H9 (cell line): ENCODE measurements around the gene ERMAP. TPM values are rescaled to one million over a fixed set of nuclear protein-coding genes. Genes with fewer than 3 reads are reported as not detected.

Experiments
- DNase-seq: peaks from one replicate; pipeline ENCODE4 v3.0.0-alpha.2; 2017
- H2AFZ ChIP-seq: one replicate; pipeline ENCODE4 v1.6.1; 2013; ENCODE audit warnings: mild to moderate bottlenecking, low read length, control low read depth, moderate library complexity
- H2AK5ac ChIP-seq: 2 replicates; pipeline ENCODE4 v1.6.1; 2013; ENCODE audit warnings: low read length, control low read depth, mixed read lengths; ENCODE audit not compliant: insufficient read length
- H2BK120ac ChIP-seq: one replicate; pipeline ENCODE4 v1.6.1; 2013; ENCODE audit warnings: low read depth, mild to moderate bottlenecking, low read length, control low read depth, inconsistent platforms; ENCODE audit not compliant: poor library complexity, severe bottlenecking
- H2BK12ac ChIP-seq: 2 replicates; pipeline ENCODE4 v1.6.1; 2013; ENCODE audit warnings: low read length, control low read depth, mixed read lengths, low read depth; ENCODE audit not compliant: insufficient read length
- H2BK15ac ChIP-seq: 2 replicates; pipeline ENCODE4 v1.6.1; 2013; ENCODE audit warnings: low read depth, low read length, control low read depth
- H2BK20ac ChIP-seq: one replicate; pipeline ENCODE4 v1.6.1; 2013; ENCODE audit warnings: low read depth, mild to moderate bottlenecking, low read length, control low read depth, inconsistent platforms; ENCODE audit not compliant: poor library complexity, severe bottlenecking
- H2BK5ac ChIP-seq: 2 replicates; pipeline ENCODE4 v1.6.1; 2013; ENCODE audit warnings: low read length, control low read depth, mixed read lengths; ENCODE audit not compliant: insufficient read length
- H3K14ac ChIP-seq: 2 replicates; pipeline ENCODE4 v1.6.1; 2013; ENCODE audit warnings: low read length, control low read depth; ENCODE audit not compliant: insufficient read depth
- H3K18ac ChIP-seq: 2 replicates; pipeline ENCODE4 v1.6.1; 2013; ENCODE audit warnings: low read depth, mild to moderate bottlenecking, mixed read lengths, low read length, control low read depth; ENCODE audit not compliant: insufficient read length
- H3K23ac ChIP-seq: 2 replicates; pipeline ENCODE4 v1.6.1; 2013; ENCODE audit warnings: low read length, control low read depth, mixed read lengths, low read depth; ENCODE audit not compliant: insufficient read length
- H3K23me2 ChIP-seq: 2 replicates; pipeline ENCODE4 v1.6.1; 2013; ENCODE audit warnings: low read depth, mild to moderate bottlenecking, mixed read lengths, low read length, control low read depth; ENCODE audit not compliant: insufficient read length, poor library complexity, severe bottlenecking
- H3K27ac ChIP-seq: 2 replicates; pipeline ENCODE4 v1.5.1; 2013; ENCODE audit warnings: low read length, control low read depth, mixed read lengths, low read depth; ENCODE audit not compliant: insufficient read length
- H3K27me3 ChIP-seq: 2 replicates; pipeline ENCODE4 v1.6.1; 2013; ENCODE audit warnings: low read length, control low read depth, inconsistent platforms; ENCODE audit not compliant: insufficient read depth
- H3K4ac ChIP-seq: 2 replicates; pipeline ENCODE4 v1.6.1; 2013; ENCODE audit warnings: low read depth, mild to moderate bottlenecking, control low read depth, inconsistent platforms, low read length, moderate library complexity
- H3K4me1 ChIP-seq: 2 replicates; pipeline ENCODE4 v1.6.1; 2013; ENCODE audit warnings: low read length, control low read depth, inconsistent platforms; ENCODE audit not compliant: insufficient read depth
- H3K4me2 ChIP-seq: 2 replicates; pipeline ENCODE4 v1.6.1; 2013; ENCODE audit warnings: low read length, control low read depth, mixed read lengths; ENCODE audit not compliant: insufficient read length, insufficient read depth
- H3K56ac ChIP-seq: 2 replicates; pipeline ENCODE4 v1.6.1; 2013; ENCODE audit warnings: low read depth, mild to moderate bottlenecking, mixed read lengths, low read length, control low read depth; ENCODE audit not compliant: insufficient read length
- H3K79me1 ChIP-seq: 2 replicates; pipeline ENCODE4 v1.6.1; 2013; ENCODE audit warnings: low read depth, mild to moderate bottlenecking, moderate library complexity, low read length, control low read depth, inconsistent platforms; ENCODE audit not compliant: insufficient read depth, poor library complexity, severe bottlenecking
- H3K79me2 ChIP-seq: 2 replicates; pipeline ENCODE4 v1.6.1; 2013; ENCODE audit warnings: low read length, control low read depth, inconsistent platforms; ENCODE audit not compliant: insufficient read depth
- H3K9ac ChIP-seq: 2 replicates; pipeline ENCODE4 v1.6.1; 2013; ENCODE audit warnings: low read length, control low read depth, mixed read lengths; ENCODE audit not compliant: insufficient read length; ENCODE audit errors: extremely low read depth
- H3K9me3 ChIP-seq: one replicate; pipeline ENCODE4 v1.6.1; 2013; ENCODE audit warnings: low read depth, low read length, inconsistent platforms; ENCODE audit not compliant: control insufficient read depth
- H3T11ph ChIP-seq: one replicate; pipeline ENCODE4 v1.6.1; 2013; ENCODE audit warnings: mild to moderate bottlenecking, low read length, control low read depth, inconsistent platforms
- H4K20me1 ChIP-seq: one replicate; pipeline ENCODE4 v1.6.1; 2013; ENCODE audit not compliant: control insufficient read depth, insufficient read length, insufficient read depth
- H4K5ac ChIP-seq: 2 replicates; pipeline ENCODE4 v1.6.1; 2013; ENCODE audit warnings: low read depth, mild to moderate bottlenecking, mixed read lengths, low read length, control low read depth; ENCODE audit not compliant: insufficient read length
- H4K8ac ChIP-seq: replicated peaks from 2 replicates; pipeline ENCODE4 v1.6.1; 2013; ENCODE audit warnings: low read length, control low read depth, mixed read lengths, low read depth; ENCODE audit not compliant: insufficient read length
- H4K91ac ChIP-seq: 2 replicates; pipeline ENCODE4 v1.6.1; 2013; ENCODE audit warnings: low read depth, mild to moderate bottlenecking, moderate library complexity, mixed read lengths, low read length, control low read depth; ENCODE audit not compliant: insufficient read length
- H3K27ac Mint-ChIP-seq, 3 experiments: 2 replicates in 2 of 3; 3 replicates in 1 of 3; pipeline ENCODE4 v1.8.0; 2020 to 2021; ENCODE audit warnings: mixed read lengths in 3 of 3, mild to moderate bottlenecking in 1 of 3, moderate library complexity in 1 of 3
- H3K27me3 Mint-ChIP-seq: 2 replicates; pipeline ENCODE4 v1.8.0; 2021; ENCODE audit warnings: low read depth, mild to moderate bottlenecking, moderate library complexity, mixed read lengths
- H3K36me3 Mint-ChIP-seq, 3 experiments: 2 replicates in 2 of 3; 3 replicates in 1 of 3; pipeline ENCODE4 v1.8.0; 2020 to 2021; ENCODE audit warnings: low read depth in 3 of 3, mixed read lengths in 3 of 3; ENCODE audit not compliant: insufficient read depth in 1 of 3
- H3K4me1 Mint-ChIP-seq, 2 experiments: 2 replicates each; pipeline ENCODE4 v1.8.0; 2020; ENCODE audit warnings: mixed read lengths in 2 of 2
- H3K4me3 Mint-ChIP-seq, 2 experiments: 2 replicates in 1 of 2; 3 replicates in 1 of 2; pipeline ENCODE4 v1.8.0; 2020 to 2021; ENCODE audit warnings: mild to moderate bottlenecking in 2 of 2, mixed read lengths in 2 of 2, moderate library complexity in 1 of 2
- H3K9me3 Mint-ChIP-seq, 2 experiments: 2 replicates in 1 of 2; 3 replicates in 1 of 2; pipeline ENCODE4 v1.8.0; 2020; ENCODE audit warnings: mild to moderate bottlenecking in 2 of 2, mixed read lengths in 2 of 2, moderate library complexity in 1 of 2
- WGBS: extraction: QIAGEN DNeasy Blood & Tissue Kit; methylation state at CpG from one replicate; pipeline ENCODE4 v1.1.7; 2013; ENCODE audit warnings: missing lambda C conversion rate, low lambda C conversion rate, mixed read lengths; ENCODE audit not compliant: insufficient read length; ENCODE audit errors: extremely low coverage; 5-methylcytosine and 5-hydroxymethylcytosine counted together
- total RNA-seq: library from RNA; stranded (reverse); gene quantifications from 2 replicates; pipeline ENCODE4 v1.2.1, GENCODE V29; 2021
- TF ChIP-seq, protein P1 (sequence below): fragments of 200-600 bp; sonication (generic); conservative IDR thresholded peaks from 3 replicates; pipeline ENCODE4 v1.8.0; 2021; ENCODE audit warnings: antibody characterized with exemption, mild to moderate bottlenecking

The ERMAP gene
- total RNA-seq, 1 experiment from 2014 or later = 4.5 TPM

DNA sequence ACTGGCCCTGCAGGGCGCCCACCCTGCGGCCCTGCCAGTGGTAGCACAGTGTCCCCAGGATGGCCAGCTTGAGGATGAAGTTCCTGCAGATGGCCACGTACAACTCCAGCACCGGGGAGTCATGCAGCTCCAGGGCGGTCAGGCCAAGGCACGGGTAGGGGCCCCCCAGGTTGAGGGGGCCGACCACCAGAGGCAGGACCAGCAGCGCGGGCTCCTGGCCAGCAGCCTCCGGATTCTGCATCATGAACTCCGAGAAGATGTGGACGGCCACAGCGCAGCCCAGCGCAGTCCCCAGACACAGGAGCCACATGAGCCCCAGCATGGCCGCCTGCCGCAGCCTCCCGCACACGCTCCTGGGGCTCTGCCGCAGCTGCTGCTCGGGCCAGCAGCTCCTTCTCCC is 70.4 kb downstream of the ERMAP start:
- no peak overlapping the region for H3K9ac ChIP-seq
- H2AK5ac ChIP-seq = no peak overlapping the region
- H4K91ac ChIP-seq = no peak overlapping the region
- no peak overlapping the region for H3K14ac ChIP-seq
- no peaks in the 10 kb centered on the region for H4K20me1 ChIP-seq
- Mint-ChIP-seq H3K4me1 (no peaks in the 10 kb centered on the region), H3K27me3 (no peaks in the 10 kb centered on the region; the same call in none of the 2 replicates), H3K36me3 (no peaks in the 10 kb centered on the region), H3K27ac (no peak overlapping the region), H3K9me3 (no peaks in the 10 kb centered on the region), H3K4me3 (no peak overlapping the region)
- no peaks in the 10 kb centered on the region for H3K23me2 ChIP-seq
- no peak overlapping the region for H3K4me2 ChIP-seq
- H2BK5ac ChIP-seq = no peak overlapping the region
- no peaks in the 10 kb centered on the region for H3K9me3 ChIP-seq
- no peak overlapping the region for H3K27ac ChIP-seq
- no peak overlapping the region for H3K23ac ChIP-seq
- no peak overlapping the region for H3K4ac ChIP-seq
- H2AFZ ChIP-seq = no peak overlapping the region
- WGBS = no CpG with 5 or more reads among the region's 20 CpGs
- H2BK120ac ChIP-seq = no peak overlapping the region
- H4K8ac ChIP-seq = no peak overlapping the region
- no peak overlapping the region for H3K56ac ChIP-seq
- no peak overlapping the region for H3T11ph ChIP-seq
- H3K79me2 ChIP-seq = no peaks in the 10 kb centered on the region
- H2BK12ac ChIP-seq = no peak overlapping the region
- H3K18ac ChIP-seq = no peak overlapping the region
- H3K4me1 ChIP-seq = no peaks in the 10 kb centered on the region
- no peak for DNase-seq
- no peak overlapping the region for H2BK20ac ChIP-seq
- H3K27me3 ChIP-seq = no peaks in the 10 kb centered on the region
- H2BK15ac ChIP-seq = no peak overlapping the region
- H4K5ac ChIP-seq = no peak overlapping the region
- TF ChIP-seq, protein P1, sequence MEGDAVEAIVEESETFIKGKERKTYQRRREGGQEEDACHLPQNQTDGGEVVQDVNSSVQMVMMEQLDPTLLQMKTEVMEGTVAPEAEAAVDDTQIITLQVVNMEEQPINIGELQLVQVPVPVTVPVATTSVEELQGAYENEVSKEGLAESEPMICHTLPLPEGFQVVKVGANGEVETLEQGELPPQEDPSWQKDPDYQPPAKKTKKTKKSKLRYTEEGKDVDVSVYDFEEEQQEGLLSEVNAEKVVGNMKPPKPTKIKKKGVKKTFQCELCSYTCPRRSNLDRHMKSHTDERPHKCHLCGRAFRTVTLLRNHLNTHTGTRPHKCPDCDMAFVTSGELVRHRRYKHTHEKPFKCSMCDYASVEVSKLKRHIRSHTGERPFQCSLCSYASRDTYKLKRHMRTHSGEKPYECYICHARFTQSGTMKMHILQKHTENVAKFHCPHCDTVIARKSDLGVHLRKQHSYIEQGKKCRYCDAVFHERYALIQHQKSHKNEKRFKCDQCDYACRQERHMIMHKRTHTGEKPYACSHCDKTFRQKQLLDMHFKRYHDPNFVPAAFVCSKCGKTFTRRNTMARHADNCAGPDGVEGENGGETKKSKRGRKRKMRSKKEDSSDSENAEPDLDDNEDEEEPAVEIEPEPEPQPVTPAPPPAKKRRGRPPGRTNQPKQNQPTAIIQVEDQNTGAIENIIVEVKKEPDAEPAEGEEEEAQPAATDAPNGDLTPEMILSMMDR = no peak
- no peaks in the 10 kb centered on the region for H3K79me1 ChIP-seq
